GM21526 (cell line): ENCODE data around the gene SLC17A5.
"Not testable (repeated sequence)": the region's sequence is repeated elsewhere in the genome, so short reads cannot be mapped to it uniquely, and the experiment has no call there.

Experiments
- ATAC-seq: cut with Tn5 transposase; IDR thresholded peaks from one replicate; pipeline ENCODE4 v1.9.1; 2021; ENCODE audit warnings: moderate library complexity; ENCODE audit not compliant: unreplicated experiment, low FRiP score

Gene SLC17A5

GRCh38 chr6:73571218-73572181 is 82.3 kb downstream of the SLC17A5 start:
- ATAC-seq = not testable (repeated sequence)

- ATAC-seq = no peak
These were observed 84.7 kb downstream of the SLC17A5 start for GRCh38 chr6:73569121-73569520.

- no peak for ATAC-seq
These were observed 86.7 kb downstream of the SLC17A5 start for GRCh38 chr6:73566954-73567591.

GRCh38 chr6:73566486-73566871 is 87.3 kb downstream of the SLC17A5 start:
- ATAC-seq = not testable (repeated sequence)

- no peak for ATAC-seq
These were observed 87.9 kb downstream of the SLC17A5 start for GRCh38 chr6:73565767-73566485.

- no peak for ATAC-seq
These were observed 89.0 kb downstream of the SLC17A5 start for GRCh38 chr6:73564578-73565345.

- no peak for ATAC-seq
These were observed 91.2 kb downstream of the SLC17A5 start for GRCh38 chr6:73562558-73562957.

GRCh38 chr6:73560853-73561407 is 92.9 kb downstream of the SLC17A5 start:
- ATAC-seq = peak; percentile 49

- ATAC-seq = peak; percentile 41
These were observed 93.5 kb downstream of the SLC17A5 start for GRCh38 chr6:73560182-73560732.

- ATAC-seq = not testable (repeated sequence)
These were observed 94.4 kb downstream of the SLC17A5 start for GRCh38 chr6:73559399-73559794.

GRCh38 chr6:73558624-73559398 is 95.0 kb downstream of the SLC17A5 start:
- ATAC-seq = no peak

- no peak for ATAC-seq
These were observed 97.0 kb downstream of the SLC17A5 start for GRCh38 chr6:73556836-73557235.

- ATAC-seq = not testable (repeated sequence)
These were observed 98.3 kb downstream of the SLC17A5 start for GRCh38 chr6:73555380-73555949.

GRCh38 chr6:73551115-73551514 is 102.7 kb downstream of the SLC17A5 start:
- not testable (repeated sequence) for ATAC-seq

- no peak for ATAC-seq
These were observed 105.0 kb downstream of the SLC17A5 start for GRCh38 chr6:73548458-73549446.

- ATAC-seq = no peak
These were observed 106.8 kb downstream of the SLC17A5 start for GRCh38 chr6:73547036-73547435.
